HCEC 1CT (cell line): ENCODE data around the gene OR52K2.
"Not testable (repeated sequence)": the region's sequence is repeated elsewhere in the genome, so short reads cannot be mapped to it uniquely, and the experiment has no call there.

Source experiments
- DNase-seq: peaks from one replicate; pipeline ENCODE4 v3.0.0-alpha.2; 2017

OR52K2 gene

GRCh38 chr11:4481240-4481582 is 32.1 kb downstream of the OR52K2 start:
- DNase-seq: no peak

GRCh38 chr11:4482445-4482844 is 33.4 kb downstream of the OR52K2 start, which contains the start of gene OR52K1:
OR52K1 (plus strand) TSS chr11:4482646; CDS start chr11:4488901, 6,255 bp downstream.
- DNase-seq: no peak

DNA sequence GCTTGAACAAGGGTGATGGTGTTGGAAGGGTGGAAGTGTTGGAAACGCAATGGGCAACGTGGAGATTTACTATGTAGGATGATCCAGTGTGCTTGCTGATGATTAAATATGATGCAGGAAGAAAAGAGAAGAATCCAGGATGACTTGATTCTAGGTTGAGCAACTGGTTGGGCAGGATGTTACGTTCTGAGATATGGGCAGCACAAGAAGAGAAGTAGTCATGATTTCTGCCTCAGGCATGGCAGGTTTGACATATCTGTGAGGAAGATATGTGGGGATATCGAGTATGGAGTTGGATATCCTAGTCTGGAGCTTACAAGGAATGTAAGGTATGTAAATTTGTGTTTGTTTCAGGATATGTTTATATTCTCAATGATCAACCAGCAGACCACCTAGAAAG is 35.2 kb downstream of the OR52K2 start:
- DNase-seq: no peak

- DNase-seq: not testable (repeated sequence)
Measured at GRCh38 chr11:4491405-4491804, 42.3 kb downstream of the OR52K2 start.

- DNase-seq: peak; percentile 15
Measured at GRCh38 chr11:4491878-4492606, 42.9 kb downstream of the OR52K2 start.

DNA sequence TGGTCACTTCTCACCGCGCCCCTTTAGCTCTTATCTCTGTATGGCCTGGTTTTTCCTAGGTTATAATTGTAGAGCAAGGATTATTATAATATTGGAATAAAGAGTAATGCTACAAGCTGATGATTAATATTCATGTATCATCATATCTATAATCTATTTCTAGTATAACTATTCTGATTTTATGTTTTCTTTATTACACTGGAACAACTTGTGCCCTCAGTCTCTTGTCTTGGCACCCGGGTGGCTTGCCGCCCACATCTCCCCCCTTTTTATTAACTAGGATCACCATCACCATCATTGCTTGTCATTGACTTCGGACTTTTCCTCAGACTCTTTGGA is 44.4 kb downstream of the OR52K2 start:
- DNase-seq: no peak

GRCh38 chr11:4495487-4495886 is 46.4 kb downstream of the OR52K2 start:
- DNase-seq: no peak

GRCh38 chr11:4495986-4496385 is 46.9 kb downstream of the OR52K2 start:
- no peak for DNase-seq

DNA sequence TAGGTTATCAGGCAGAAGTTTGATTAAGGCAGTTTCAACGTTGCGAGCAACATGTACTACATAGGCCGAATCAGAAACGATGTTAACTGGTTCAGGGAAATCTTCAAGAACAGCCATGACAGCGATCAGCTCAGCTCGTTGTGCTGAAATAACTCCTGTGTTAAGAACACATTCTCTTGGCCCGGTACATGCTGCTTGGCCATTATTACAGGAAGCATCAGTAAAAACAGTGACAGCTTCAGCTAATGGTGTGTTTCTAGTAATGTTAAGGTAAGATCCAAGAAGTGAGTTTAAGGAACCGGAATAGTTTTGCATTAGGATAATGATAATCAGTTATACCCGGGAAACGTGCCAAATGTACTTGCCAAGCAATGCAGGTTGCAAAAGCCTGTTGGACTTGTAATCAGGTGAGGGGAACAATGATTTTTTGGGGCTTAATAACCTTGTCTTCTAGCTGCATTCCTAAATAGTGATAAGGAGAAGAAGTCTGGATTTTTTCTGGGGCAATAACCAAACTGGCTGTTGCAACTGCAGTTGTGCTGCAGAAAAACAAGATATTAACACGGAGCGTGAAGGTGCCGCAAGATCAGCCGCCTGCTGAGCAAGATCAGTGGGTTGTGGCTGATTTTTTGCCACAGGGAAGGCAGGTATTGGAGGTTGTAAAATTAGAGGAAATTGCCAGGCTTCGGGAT is 47.6 kb downstream of the OR52K2 start:
- DNase-seq: no peak
